H9 (cell line): ENCODE measurements around the gene BMPR1A. TPM values are rescaled to one million over a fixed set of nuclear protein-coding genes. Genes with fewer than 3 reads are reported as not detected.

Source experiments
- DNase-seq: peaks from one replicate; pipeline ENCODE4 v3.0.0-alpha.2; 2017
- H2AFZ ChIP-seq: one replicate; pipeline ENCODE4 v1.6.1; 2013; ENCODE audit warnings: mild to moderate bottlenecking, low read length, control low read depth, moderate library complexity
- H2AK5ac ChIP-seq: 2 replicates; pipeline ENCODE4 v1.6.1; 2013; ENCODE audit warnings: low read length, control low read depth, mixed read lengths; ENCODE audit not compliant: insufficient read length
- H2BK120ac ChIP-seq: one replicate; pipeline ENCODE4 v1.6.1; 2013; ENCODE audit warnings: low read depth, mild to moderate bottlenecking, low read length, control low read depth, inconsistent platforms; ENCODE audit not compliant: poor library complexity, severe bottlenecking
- H2BK12ac ChIP-seq: 2 replicates; pipeline ENCODE4 v1.6.1; 2013; ENCODE audit warnings: low read length, control low read depth, mixed read lengths, low read depth; ENCODE audit not compliant: insufficient read length
- H2BK15ac ChIP-seq: 2 replicates; pipeline ENCODE4 v1.6.1; 2013; ENCODE audit warnings: low read depth, low read length, control low read depth
- H2BK20ac ChIP-seq: one replicate; pipeline ENCODE4 v1.6.1; 2013; ENCODE audit warnings: low read depth, mild to moderate bottlenecking, low read length, control low read depth, inconsistent platforms; ENCODE audit not compliant: poor library complexity, severe bottlenecking
- H2BK5ac ChIP-seq: 2 replicates; pipeline ENCODE4 v1.6.1; 2013; ENCODE audit warnings: low read length, control low read depth, mixed read lengths; ENCODE audit not compliant: insufficient read length
- H3K14ac ChIP-seq: 2 replicates; pipeline ENCODE4 v1.6.1; 2013; ENCODE audit warnings: low read length, control low read depth; ENCODE audit not compliant: insufficient read depth
- H3K18ac ChIP-seq: 2 replicates; pipeline ENCODE4 v1.6.1; 2013; ENCODE audit warnings: low read depth, mild to moderate bottlenecking, mixed read lengths, low read length, control low read depth; ENCODE audit not compliant: insufficient read length
- H3K23ac ChIP-seq: 2 replicates; pipeline ENCODE4 v1.6.1; 2013; ENCODE audit warnings: low read length, control low read depth, mixed read lengths, low read depth; ENCODE audit not compliant: insufficient read length
- H3K23me2 ChIP-seq: 2 replicates; pipeline ENCODE4 v1.6.1; 2013; ENCODE audit warnings: low read depth, mild to moderate bottlenecking, mixed read lengths, low read length, control low read depth; ENCODE audit not compliant: insufficient read length, poor library complexity, severe bottlenecking
- H3K27ac ChIP-seq: 2 replicates; pipeline ENCODE4 v1.5.1; 2013; ENCODE audit warnings: low read length, control low read depth, mixed read lengths, low read depth; ENCODE audit not compliant: insufficient read length
- H3K27me3 ChIP-seq: 2 replicates; pipeline ENCODE4 v1.6.1; 2013; ENCODE audit warnings: low read length, control low read depth, inconsistent platforms; ENCODE audit not compliant: insufficient read depth
- H3K4ac ChIP-seq: 2 replicates; pipeline ENCODE4 v1.6.1; 2013; ENCODE audit warnings: low read depth, mild to moderate bottlenecking, control low read depth, inconsistent platforms, low read length, moderate library complexity
- H3K4me1 ChIP-seq: 2 replicates; pipeline ENCODE4 v1.6.1; 2013; ENCODE audit warnings: low read length, control low read depth, inconsistent platforms; ENCODE audit not compliant: insufficient read depth
- H3K4me2 ChIP-seq: 2 replicates; pipeline ENCODE4 v1.6.1; 2013; ENCODE audit warnings: low read length, control low read depth, mixed read lengths; ENCODE audit not compliant: insufficient read length, insufficient read depth
- H3K56ac ChIP-seq: 2 replicates; pipeline ENCODE4 v1.6.1; 2013; ENCODE audit warnings: low read depth, mild to moderate bottlenecking, mixed read lengths, low read length, control low read depth; ENCODE audit not compliant: insufficient read length
- H3K79me1 ChIP-seq: 2 replicates; pipeline ENCODE4 v1.6.1; 2013; ENCODE audit warnings: low read depth, mild to moderate bottlenecking, moderate library complexity, low read length, control low read depth, inconsistent platforms; ENCODE audit not compliant: insufficient read depth, poor library complexity, severe bottlenecking
- H3K79me2 ChIP-seq: 2 replicates; pipeline ENCODE4 v1.6.1; 2013; ENCODE audit warnings: low read length, control low read depth, inconsistent platforms; ENCODE audit not compliant: insufficient read depth
- H3K9ac ChIP-seq: 2 replicates; pipeline ENCODE4 v1.6.1; 2013; ENCODE audit warnings: low read length, control low read depth, mixed read lengths; ENCODE audit not compliant: insufficient read length; ENCODE audit errors: extremely low read depth
- H3K9me3 ChIP-seq: one replicate; pipeline ENCODE4 v1.6.1; 2013; ENCODE audit warnings: low read depth, low read length, inconsistent platforms; ENCODE audit not compliant: control insufficient read depth
- H3T11ph ChIP-seq: one replicate; pipeline ENCODE4 v1.6.1; 2013; ENCODE audit warnings: mild to moderate bottlenecking, low read length, control low read depth, inconsistent platforms
- H4K20me1 ChIP-seq: one replicate; pipeline ENCODE4 v1.6.1; 2013; ENCODE audit not compliant: control insufficient read depth, insufficient read length, insufficient read depth
- H4K5ac ChIP-seq: 2 replicates; pipeline ENCODE4 v1.6.1; 2013; ENCODE audit warnings: low read depth, mild to moderate bottlenecking, mixed read lengths, low read length, control low read depth; ENCODE audit not compliant: insufficient read length
- H4K8ac ChIP-seq: replicated peaks from 2 replicates; pipeline ENCODE4 v1.6.1; 2013; ENCODE audit warnings: low read length, control low read depth, mixed read lengths, low read depth; ENCODE audit not compliant: insufficient read length
- H4K91ac ChIP-seq: 2 replicates; pipeline ENCODE4 v1.6.1; 2013; ENCODE audit warnings: low read depth, mild to moderate bottlenecking, moderate library complexity, mixed read lengths, low read length, control low read depth; ENCODE audit not compliant: insufficient read length
- H3K27ac Mint-ChIP-seq, 3 experiments: 2 replicates in 2 of 3; 3 replicates in 1 of 3; pipeline ENCODE4 v1.8.0; 2020 to 2021; ENCODE audit warnings: mixed read lengths in 3 of 3, mild to moderate bottlenecking in 1 of 3, moderate library complexity in 1 of 3
- H3K27me3 Mint-ChIP-seq: 2 replicates; pipeline ENCODE4 v1.8.0; 2021; ENCODE audit warnings: low read depth, mild to moderate bottlenecking, moderate library complexity, mixed read lengths
- H3K36me3 Mint-ChIP-seq, 3 experiments: 2 replicates in 2 of 3; 3 replicates in 1 of 3; pipeline ENCODE4 v1.8.0; 2020 to 2021; ENCODE audit warnings: low read depth in 3 of 3, mixed read lengths in 3 of 3; ENCODE audit not compliant: insufficient read depth in 1 of 3
- H3K4me1 Mint-ChIP-seq, 2 experiments: 2 replicates each; pipeline ENCODE4 v1.8.0; 2020; ENCODE audit warnings: mixed read lengths in 2 of 2
- H3K4me3 Mint-ChIP-seq, 2 experiments: 2 replicates in 1 of 2; 3 replicates in 1 of 2; pipeline ENCODE4 v1.8.0; 2020 to 2021; ENCODE audit warnings: mild to moderate bottlenecking in 2 of 2, mixed read lengths in 2 of 2, moderate library complexity in 1 of 2
- H3K9me3 Mint-ChIP-seq, 2 experiments: 2 replicates in 1 of 2; 3 replicates in 1 of 2; pipeline ENCODE4 v1.8.0; 2020; ENCODE audit warnings: mild to moderate bottlenecking in 2 of 2, mixed read lengths in 2 of 2, moderate library complexity in 1 of 2
- WGBS: extraction: QIAGEN DNeasy Blood & Tissue Kit; methylation state at CpG from one replicate; pipeline ENCODE4 v1.1.7; 2013; ENCODE audit warnings: missing lambda C conversion rate, low lambda C conversion rate, mixed read lengths; ENCODE audit not compliant: insufficient read length; ENCODE audit errors: extremely low coverage; 5-methylcytosine and 5-hydroxymethylcytosine counted together
- total RNA-seq: library from RNA; stranded (reverse); gene quantifications from 2 replicates; pipeline ENCODE4 v1.2.1, GENCODE V29; 2021
- TF ChIP-seq, protein P1 (sequence below): fragments of 200-600 bp; sonication (generic); conservative IDR thresholded peaks from 3 replicates; pipeline ENCODE4 v1.8.0; 2021; ENCODE audit warnings: antibody characterized with exemption, mild to moderate bottlenecking

The BMPR1A gene
- total RNA-seq, 1 experiment from 2014 or later: 138 TPM

DNA sequence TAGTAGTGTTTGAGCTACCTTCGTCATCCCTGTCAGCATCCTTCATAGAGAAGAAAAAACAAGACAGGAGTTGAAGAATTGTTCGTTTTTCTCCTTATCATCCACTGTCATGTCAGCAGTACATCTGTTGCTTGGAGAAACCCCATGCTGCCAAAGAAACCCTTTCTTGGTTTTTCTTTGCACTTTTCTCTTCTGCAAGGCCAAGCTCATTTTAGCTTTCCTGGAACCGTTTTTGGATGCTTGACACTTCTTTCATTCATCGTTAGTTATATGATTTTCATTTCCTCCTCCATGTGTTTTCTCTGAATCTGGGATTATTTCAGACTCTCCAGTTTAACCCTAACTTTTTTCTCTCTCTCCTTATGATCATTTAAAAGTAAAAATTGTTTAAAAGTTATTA, 142.1 kb downstream of the BMPR1A start:
- Histone ChIP-seq H4K5ac (no peak overlapping the region), H3K4ac (no peak overlapping the region), H2BK12ac (no peak overlapping the region), H3T11ph (no peak overlapping the region), H3K4me2 (no peak overlapping the region), H3K9me3 (no peaks in the 10 kb centered on the region), H3K23ac (no peak overlapping the region), H2AFZ (no peak overlapping the region), H2BK15ac (no peak overlapping the region), H2BK5ac (no peak overlapping the region), H3K27me3 (no peaks in the 10 kb centered on the region), H2AK5ac (no peak overlapping the region), H3K79me1 (no peaks in the 10 kb centered on the region), H3K14ac (no peak overlapping the region), H2BK120ac (no peak overlapping the region), H3K23me2 (no peaks in the 10 kb centered on the region), H3K18ac (no peak overlapping the region), H4K91ac (no peak overlapping the region), H3K79me2 (no peaks in the 10 kb centered on the region), H3K4me1 (peaks cover 6% of the 10 kb centered on the region; the same call in 1 of the 2 replicates), H4K8ac (no peak overlapping the region), H4K20me1 (no peaks in the 10 kb centered on the region), H3K9ac (no peak overlapping the region), H3K56ac (no peak overlapping the region), H2BK20ac (no peak overlapping the region), H3K27ac (no peak overlapping the region)
- Mint-ChIP-seq H3K36me3 (peaks cover 24 to 62% (median 61%) of the 10 kb centered on the region in 3 experiments; a peak in 6 of 7 replicates), H3K4me1 (peaks cover 17 to 18% of the 10 kb centered on the region in 2 experiments), H3K27me3 (no peaks in the 10 kb centered on the region), H3K9me3 (no peaks in the 10 kb centered on the region), H3K4me3 (no peak overlapping the region), H3K27ac (peak overlapping the region in 1 of 3 experiments; percentile 96; a peak in 2 of 7 replicates)
- no peak for DNase-seq
- TF ChIP-seq, protein P1, sequence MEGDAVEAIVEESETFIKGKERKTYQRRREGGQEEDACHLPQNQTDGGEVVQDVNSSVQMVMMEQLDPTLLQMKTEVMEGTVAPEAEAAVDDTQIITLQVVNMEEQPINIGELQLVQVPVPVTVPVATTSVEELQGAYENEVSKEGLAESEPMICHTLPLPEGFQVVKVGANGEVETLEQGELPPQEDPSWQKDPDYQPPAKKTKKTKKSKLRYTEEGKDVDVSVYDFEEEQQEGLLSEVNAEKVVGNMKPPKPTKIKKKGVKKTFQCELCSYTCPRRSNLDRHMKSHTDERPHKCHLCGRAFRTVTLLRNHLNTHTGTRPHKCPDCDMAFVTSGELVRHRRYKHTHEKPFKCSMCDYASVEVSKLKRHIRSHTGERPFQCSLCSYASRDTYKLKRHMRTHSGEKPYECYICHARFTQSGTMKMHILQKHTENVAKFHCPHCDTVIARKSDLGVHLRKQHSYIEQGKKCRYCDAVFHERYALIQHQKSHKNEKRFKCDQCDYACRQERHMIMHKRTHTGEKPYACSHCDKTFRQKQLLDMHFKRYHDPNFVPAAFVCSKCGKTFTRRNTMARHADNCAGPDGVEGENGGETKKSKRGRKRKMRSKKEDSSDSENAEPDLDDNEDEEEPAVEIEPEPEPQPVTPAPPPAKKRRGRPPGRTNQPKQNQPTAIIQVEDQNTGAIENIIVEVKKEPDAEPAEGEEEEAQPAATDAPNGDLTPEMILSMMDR: no peak
- WGBS: no CpG with 5 or more reads among the region's 4 CpGs
